DMS153 treated with DMSO at 0.1 percent for 48 hours (cell line): ENCODE results near the gene DFFA.
"Not testable (repeated sequence)": the region's sequence is repeated elsewhere in the genome, so short reads cannot be mapped to it uniquely, and the experiment has no call there.

Experiments
- DNase-seq: peaks from one replicate; lab custom pipeline; 2025; ENCODE audit not compliant: unreplicated experiment; lab: John Stamatoyannopoulos, UW

Gene DFFA

GRCh38 chr1:10506046-10506676, 33.8 kb upstream of the DFFA start:
- not testable (repeated sequence) for DNase-seq

GRCh38 chr1:10504249-10504648, 31.9 kb upstream of the DFFA start:
- no peak for DNase-seq

GRCh38 chr1:10502206-10502605, 29.9 kb upstream of the DFFA start:
- no peak for DNase-seq

GRCh38 chr1:10498231-10498630, 25.9 kb upstream of the DFFA start:
- no peak for DNase-seq

GRCh38 chr1:10497109-10497508, 24.8 kb upstream of the DFFA start:
- no peak for DNase-seq

- no peak for DNase-seq
These were observed 23.6 kb upstream of the DFFA start for GRCh38 chr1:10495952-10496351.

- no peak for DNase-seq
These were observed 23.1 kb upstream of the DFFA start for GRCh38 chr1:10495475-10495817.

- DNase-seq, result peak; percentile 92
These were observed 22.6 kb upstream of the DFFA start for GRCh38 chr1:10494754-10495474.

- DNase-seq, result no peak
These were observed 22.1 kb upstream of the DFFA start for GRCh38 chr1:10494418-10494753.

GRCh38 chr1:10490286-10490970, 18.1 kb upstream of the DFFA start:
- no peak for DNase-seq

- DNase-seq, result no peak
These were observed 17.1 kb upstream of the DFFA start for GRCh38 chr1:10489291-10490055.

GRCh38 chr1:10484521-10484920, 12.2 kb upstream of the DFFA start:
- DNase-seq, result no peak

GRCh38 chr1:10480614-10481013, 8.3 kb upstream of the DFFA start:
- no peak for DNase-seq

GRCh38 chr1:10479296-10479695, 7.0 kb upstream of the DFFA start:
- DNase-seq, result no peak

GRCh38 chr1:10475510-10475909, 3.2 kb upstream of the DFFA start:
- no peak for DNase-seq

- DNase-seq, result peak; percentile 89
These were observed 2.5 kb upstream of the DFFA start, which contains the start of gene PEX14 for GRCh38 chr1:10474613-10475507. PEX14 (plus strand) TSS chr1:10474950; CDS start chr1:10474967, 17 bp downstream.

GRCh38 chr1:10474309-10474612, 1.9 kb upstream of the DFFA start:
- not testable (repeated sequence) for DNase-seq

GRCh38 chr1:10473145-10473765, 926 bp upstream of the DFFA start:
- no peak for DNase-seq

GRCh38 chr1:10471411-10472219, 714 bp downstream of the DFFA start:
- DNase-seq, result no peak
